ENCODE data around the gene COG2. TPM values are rescaled to one million over a fixed set of nuclear protein-coding genes. Genes with fewer than 3 reads are reported as not detected.

The COG2 gene
- total and polyA plus RNA-seq, 2 of the 13 experiments (the other 11 are each of a cell fraction or from before 2014, with no cell fraction given), result 16.8 to 36.3 TPM

GRCh38 chr1:230725256-230726012 is 83.2 kb downstream of the COG2 start (continued):
- TF ChIP-seq NCOA5 (CRISPR knock-in tag; IDR thresholded peaks at IDR 0.05), result no peak
- no peak for TF ChIP-seq ZNF367 (CRISPR knock-in tag; IDR thresholded peaks at IDR 0.05; ENCODE audit: borderline replicate concordance)
- no peak for TF ChIP-seq HCFC1 (IDR thresholded peaks at IDR 0.05; ENCODE audit: low read depth, low read length)
- no peak for TF ChIP-seq E2F2 (CRISPR knock-in tag; IDR thresholded peaks at IDR 0.05; ENCODE audit: borderline replicate concordance)
- TF ChIP-seq NR2C2 (CRISPR knock-in tag; IDR thresholded peaks at IDR 0.05; ENCODE audit: borderline replicate concordance), result peak; percentile 56; the same call in 1 of the 2 replicates
- TF ChIP-seq ZUFSP (CRISPR knock-in tag; IDR thresholded peaks at IDR 0.05; ENCODE audit: borderline replicate concordance), result no peak
- no peak for TF ChIP-seq HNRNPL (IDR thresholded peaks at IDR 0.05; ENCODE audit: low read depth, low read length)
- TF ChIP-seq ZNF138 (CRISPR knock-in tag; IDR thresholded peaks at IDR 0.05; ENCODE audit: low read depth), result no peak
- no peak for TF ChIP-seq ZSCAN21 (CRISPR knock-in tag; IDR thresholded peaks at IDR 0.05; ENCODE audit: borderline replicate concordance)
- no peak for TF ChIP-seq ZNF672 (CRISPR knock-in tag; IDR thresholded peaks at IDR 0.05)
- TF ChIP-seq ZKSCAN8 (CRISPR knock-in tag; IDR thresholded peaks at IDR 0.05; ENCODE audit: borderline replicate concordance), result 0 out of 2 replicates have a peak, but pooled peaks have one; percentile 59
- no peak for TF ChIP-seq ZNF569 (CRISPR knock-in tag; IDR thresholded peaks at IDR 0.05; ENCODE audit: borderline replicate concordance)
- TF ChIP-seq FLYWCH1 (CRISPR knock-in tag; IDR thresholded peaks at IDR 0.05), result no peak
- TF ChIP-seq ZBTB34 (CRISPR knock-in tag; IDR thresholded peaks at IDR 0.05), result 0 out of 2 replicates have a peak, but pooled peaks have one; percentile 82
- no peak for TF ChIP-seq ZNF282 (IDR thresholded peaks at IDR 0.05; ENCODE audit: partially characterized antibody)
- no peak for TF ChIP-seq ZNF740 (CRISPR knock-in tag; IDR thresholded peaks at IDR 0.05)
- no peak for TF ChIP-seq ZNF143 (CRISPR knock-in tag; IDR thresholded peaks at IDR 0.05)
- peak in 1 of 2 experiments; percentile 88; a peak in 2 of 4 replicates for TF ChIP-seq EP300 (IDR thresholded peaks at IDR 0.05; ENCODE audit: low read depth in 2 of 2, low read length in 2 of 2)
- peak; percentile 59; the same call in 1 of the 2 replicates for TF ChIP-seq EP300 (CRISPR knock-in tag; IDR thresholded peaks at IDR 0.05; ENCODE audit: borderline replicate concordance)
